Activated CD4-positive, alpha-beta T cell treated with anti-CD3 and anti-CD28 coated beads for 4 hours (primary cell): Measurements from ENCODE around the gene TBC1D5.
"Not testable (repeated sequence)": the region's sequence is repeated elsewhere in the genome, so short reads cannot be mapped to it uniquely, and the experiment has no call there.

ENCODE experiments used
- DNase-seq, 2 donors: peaks; one replicate each; pipeline ENCODE4 v3.0.0-alpha.2; 2020

TBC1D5 gene

DNA sequence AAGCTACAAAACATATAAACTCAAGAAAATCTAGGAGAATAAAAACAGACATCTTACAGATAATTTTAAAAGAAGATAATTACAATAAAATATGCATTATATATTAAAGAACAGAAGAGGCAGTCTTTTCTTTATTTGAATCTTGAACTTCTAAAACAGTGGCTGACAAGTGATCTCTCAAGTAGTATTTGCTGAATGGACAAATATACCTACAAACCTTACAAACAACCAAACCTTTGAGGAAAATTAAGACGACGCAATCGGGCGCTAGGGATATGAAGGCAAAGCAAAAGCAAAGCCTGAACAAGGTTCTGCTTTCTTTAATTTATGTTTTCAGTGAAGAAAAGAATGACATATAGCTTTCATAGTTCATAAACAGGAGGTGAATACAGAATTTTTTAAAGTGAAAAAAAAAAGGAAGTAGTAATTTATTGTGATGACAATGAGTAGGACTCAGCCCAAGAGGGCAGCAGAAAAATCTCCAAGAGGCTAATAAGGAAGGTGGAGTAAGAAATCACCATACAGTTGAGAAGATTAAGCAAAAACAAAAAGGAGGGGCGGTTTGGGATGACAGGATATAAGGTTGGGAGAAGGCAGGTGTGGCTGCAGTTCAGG lies 347.8 kb downstream of the TBC1D5 start:
- no peak for DNase-seq

- DNase-seq: not testable (repeated sequence)
These were observed 349.9 kb downstream of the TBC1D5 start for GRCh38 chr3:17392516-17392915.

DNA sequence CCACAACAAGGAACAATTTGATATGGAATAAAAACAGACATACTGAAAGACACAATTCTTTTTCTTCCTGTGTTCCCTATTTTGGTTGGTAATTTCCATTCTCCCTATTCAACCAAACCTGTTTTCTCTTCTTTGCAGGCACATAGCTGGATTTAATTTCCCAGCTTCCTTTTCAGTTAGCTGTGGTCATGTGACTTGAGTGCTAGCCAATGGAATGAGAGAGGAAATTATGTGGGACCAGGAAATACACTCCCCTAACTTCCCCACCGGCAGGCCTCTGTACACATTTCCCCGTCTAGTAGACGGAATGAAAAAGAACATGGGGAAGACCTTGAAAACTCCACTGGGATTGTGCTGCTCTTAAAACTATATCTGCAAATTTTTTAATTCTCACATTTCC lies 351.6 kb downstream of the TBC1D5 start:
- no peak for DNase-seq

- DNase-seq: no peak
These were observed 355.3 kb downstream of the TBC1D5 start for GRCh38 chr3:17387108-17387507.

- no peak for DNase-seq
These were observed 356.0 kb downstream of the TBC1D5 start for GRCh38 chr3:17386432-17386831.

GRCh38 chr3:17384567-17385296 lies 357.7 kb downstream of the TBC1D5 start:
- no peak for DNase-seq

DNA sequence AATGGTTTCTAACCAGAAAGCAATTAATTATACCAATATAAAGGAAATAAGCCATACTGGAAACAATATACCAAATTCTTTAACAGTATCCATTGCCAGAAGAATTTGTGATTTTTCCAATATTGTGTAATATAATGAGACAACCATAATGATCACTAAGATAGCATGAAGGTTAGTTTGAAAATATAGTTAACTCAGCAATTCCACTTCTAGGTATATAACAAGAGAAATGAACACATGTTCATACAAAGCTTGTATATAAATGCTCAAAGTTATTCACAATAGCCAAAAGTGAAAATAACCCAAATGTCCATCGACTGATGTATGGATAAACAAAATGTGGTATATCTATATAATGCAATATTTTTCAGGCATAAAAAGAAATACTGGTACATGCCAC lies 369.1 kb downstream of the TBC1D5 start:
- DNase-seq: no peak

- DNase-seq: no peak
These were observed 369.8 kb downstream of the TBC1D5 start for GRCh38 chr3:17372362-17373210.

DNA sequence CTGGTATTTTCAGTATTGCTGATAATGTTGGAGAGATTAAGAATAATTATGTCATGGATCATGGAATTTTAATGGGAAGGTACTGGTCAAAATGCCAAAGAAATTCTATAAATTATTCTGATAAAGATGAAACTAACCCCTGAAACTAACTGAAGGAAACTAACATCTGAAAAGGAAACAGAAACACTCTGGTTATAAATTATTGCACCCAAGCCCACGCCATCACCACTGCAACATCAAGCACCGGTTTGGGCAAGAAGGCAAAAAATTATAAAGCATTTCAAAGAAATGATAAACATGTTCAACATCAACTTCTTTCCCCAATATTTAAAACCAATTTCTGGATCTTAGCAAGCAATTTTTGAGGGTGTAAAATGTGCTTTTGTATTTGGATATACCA lies 372.5 kb downstream of the TBC1D5 start:
- DNase-seq: no peak

DNA sequence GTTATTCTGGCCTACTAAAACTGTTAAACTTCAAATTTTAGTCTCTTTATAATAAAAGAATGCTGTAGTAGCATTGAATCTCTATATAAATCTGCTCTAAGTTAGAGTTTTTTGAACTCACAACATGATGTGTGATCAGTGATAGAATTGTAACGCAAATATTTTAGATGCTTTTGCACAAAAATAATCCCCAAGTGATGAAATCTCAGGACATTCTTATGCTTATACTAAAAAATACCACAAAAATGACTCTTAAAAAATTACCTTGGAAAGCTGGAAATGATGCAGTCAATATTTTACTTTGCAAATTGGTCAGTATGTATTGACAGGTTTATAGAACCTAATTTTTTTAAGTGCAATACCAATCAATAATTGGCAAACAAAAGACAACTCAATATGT lies 375.3 kb downstream of the TBC1D5 start:
- no peak for DNase-seq

GRCh38 chr3:17360991-17361390 lies 381.4 kb downstream of the TBC1D5 start:
- no peak for DNase-seq

DNA sequence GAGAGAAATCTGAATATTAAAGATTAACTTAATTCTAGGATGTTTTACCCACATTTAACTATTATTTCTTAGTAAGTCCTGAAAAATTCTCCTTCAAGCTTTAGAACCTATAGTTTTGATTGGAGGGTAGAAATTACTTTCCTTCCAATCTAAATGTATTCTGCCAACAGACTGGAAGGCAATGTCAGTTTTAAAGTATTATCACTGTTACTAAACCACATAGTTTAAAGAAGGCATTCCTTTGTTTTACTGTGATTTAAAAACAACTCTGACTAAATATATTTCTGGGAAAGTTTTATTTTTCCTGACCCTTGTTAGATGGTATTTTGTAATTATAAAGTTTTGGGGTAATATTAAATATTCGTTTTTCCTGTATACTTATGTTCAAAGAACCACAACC lies 382.5 kb downstream of the TBC1D5 start:
- no peak for DNase-seq

DNA sequence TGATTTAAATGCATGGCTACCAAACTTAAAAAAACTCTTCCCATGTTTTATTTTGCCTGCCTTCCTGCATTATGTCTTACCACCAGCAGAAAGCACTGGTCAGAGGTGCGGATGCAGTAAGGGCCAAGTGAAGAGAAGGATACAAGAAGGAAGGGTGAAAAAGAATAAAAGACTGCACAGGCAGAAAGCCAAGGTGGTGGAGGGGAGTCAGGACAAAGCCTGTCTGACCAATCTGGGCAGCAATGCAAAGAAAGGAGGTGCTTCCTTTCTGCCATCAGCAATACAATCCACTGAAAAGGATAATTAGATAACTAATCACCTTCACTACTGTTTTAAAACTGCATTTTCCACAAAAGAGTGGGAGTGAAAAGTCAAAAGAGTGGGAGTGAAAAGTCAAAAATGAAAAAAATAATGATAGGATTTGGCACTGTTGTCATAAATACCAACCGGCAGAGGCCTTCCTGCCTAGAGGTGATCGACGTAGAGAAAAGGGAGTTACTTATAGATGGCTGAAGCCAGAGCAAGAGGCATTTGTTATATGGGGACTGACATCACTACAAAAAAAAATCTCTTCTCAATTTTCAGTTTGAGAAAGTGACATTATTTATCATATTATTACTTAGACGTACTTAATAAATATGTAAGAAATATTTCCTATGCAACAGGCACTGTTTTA lies 385.3 kb downstream of the TBC1D5 start:
- no peak for DNase-seq

DNA sequence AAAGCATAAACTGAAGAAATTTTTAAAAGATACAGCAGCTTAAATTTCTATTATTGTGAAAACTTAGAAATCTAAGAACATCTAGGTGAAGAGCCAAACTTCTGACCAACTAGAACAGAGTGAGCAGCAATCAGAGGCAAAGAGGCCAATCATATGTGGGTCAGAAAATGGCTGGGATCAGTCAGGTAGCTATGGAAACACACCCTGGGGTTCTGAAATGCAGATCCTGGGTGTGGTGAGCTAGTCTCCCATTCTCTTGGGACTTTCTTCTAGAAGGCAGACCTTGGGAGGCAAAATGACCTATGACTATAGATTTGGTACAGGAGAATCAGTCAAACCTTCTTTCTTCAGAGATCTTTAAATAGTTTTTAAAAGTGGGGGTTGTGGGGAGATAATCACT lies 385.8 kb downstream of the TBC1D5 start:
- DNase-seq: no peak

DNA sequence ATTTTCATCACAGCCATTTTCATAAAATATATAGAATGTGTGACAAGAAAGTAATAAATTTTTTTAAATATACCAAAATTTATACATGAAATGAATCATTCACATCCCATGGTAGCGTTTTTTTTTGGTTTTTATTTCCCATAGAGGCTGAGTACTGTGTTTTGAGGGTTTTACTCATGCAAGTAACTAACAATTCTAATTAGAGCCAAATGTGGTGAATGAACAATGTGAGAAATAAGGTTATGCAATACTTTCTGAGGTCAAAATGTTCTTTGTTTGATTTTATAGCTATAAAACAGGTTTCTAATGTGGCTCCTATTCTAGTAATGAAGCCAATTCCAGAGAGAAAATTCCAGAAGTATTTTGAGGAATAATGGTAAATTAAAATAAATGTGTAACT lies 386.8 kb downstream of the TBC1D5 start:
- DNase-seq: no peak

- DNase-seq: no peak
These were observed 388.1 kb downstream of the TBC1D5 start for GRCh38 chr3:17354341-17354740.

DNA sequence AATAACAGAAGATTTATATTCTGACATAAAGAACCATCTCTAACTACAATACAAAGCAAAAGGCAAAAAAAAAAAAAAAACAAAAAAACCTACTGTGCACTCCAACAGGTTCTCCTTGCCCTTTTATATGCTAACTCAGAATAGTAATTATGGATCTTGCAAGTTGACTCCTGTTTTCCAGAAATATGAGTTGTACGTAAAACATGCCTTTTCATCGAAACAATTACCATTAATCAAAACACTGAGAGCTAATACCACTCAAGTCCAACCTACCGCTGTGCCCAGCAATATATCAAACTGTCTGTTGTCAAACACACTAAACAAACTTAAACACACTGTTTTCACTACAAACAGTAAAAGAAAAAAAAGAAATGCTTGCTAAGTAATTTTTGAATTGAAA lies 389.8 kb downstream of the TBC1D5 start:
- DNase-seq: no peak

- not testable (repeated sequence) for DNase-seq
These were observed 391.2 kb downstream of the TBC1D5 start for GRCh38 chr3:17351193-17351592.

DNA sequence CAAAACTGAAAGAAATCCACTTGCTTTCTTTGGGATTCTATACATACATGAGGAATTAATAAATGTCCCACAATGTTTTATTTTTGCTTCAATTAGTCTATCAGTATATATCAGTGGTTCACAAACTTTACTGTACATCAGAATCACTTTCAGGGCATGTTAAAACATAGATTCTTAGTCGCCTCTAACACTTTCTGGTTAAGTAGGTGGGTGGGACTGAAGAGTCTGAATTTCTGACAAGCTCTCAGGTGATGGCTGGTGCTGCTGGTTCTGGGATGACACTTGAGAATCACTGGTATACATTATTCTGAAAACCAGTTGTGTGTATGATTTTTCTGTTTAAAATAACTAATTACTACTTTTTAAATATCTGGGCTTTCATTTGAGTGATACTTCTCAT lies 393.3 kb downstream of the TBC1D5 start:
- DNase-seq: no peak

- no peak for DNase-seq
These were observed 400.3 kb downstream of the TBC1D5 start for GRCh38 chr3:17342119-17342518.

DNA sequence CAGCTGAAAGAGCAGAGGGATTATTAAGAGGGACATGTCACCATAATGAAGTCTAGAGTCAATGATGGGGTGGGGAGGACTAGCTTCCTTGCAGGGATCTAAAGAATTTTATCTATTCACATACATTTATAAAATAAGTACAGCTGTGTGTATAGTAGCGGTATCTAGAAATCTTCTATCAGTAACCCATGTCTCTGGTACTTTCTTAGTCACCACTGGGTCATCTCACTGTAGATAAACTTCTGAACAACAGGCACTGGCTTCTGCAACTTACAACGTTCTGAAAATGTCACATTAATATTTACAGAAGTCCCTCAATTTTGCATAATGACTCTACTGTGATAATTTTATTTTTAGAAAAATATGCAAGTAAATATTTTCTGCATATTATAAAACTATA lies 401.7 kb downstream of the TBC1D5 start:
- DNase-seq: no peak

GRCh38 chr3:17340261-17340660 lies 402.2 kb downstream of the TBC1D5 start:
- DNase-seq: no peak

GRCh38 chr3:17339132-17339575 lies 403.3 kb downstream of the TBC1D5 start:
- DNase-seq: no peak
